ENCODE measurements around the gene EFCAB11.
"Not testable (repeated sequence)": the region's sequence is repeated elsewhere in the genome, so short reads cannot be mapped to it uniquely, and the experiment has no call there.

The EFCAB11 gene

GRCh38 chr14:89911010-89911919, 43.3 kb downstream of the EFCAB11 start:
- peak; percentile 92 for DNase-seq (ENCODE audit: low read depth, low spot score)

GRCh38 chr14:89910691-89911009, 43.9 kb downstream of the EFCAB11 start:
- no peak for DNase-seq (ENCODE audit: low read depth, low spot score)

GRCh38 chr14:89909586-89909985, 44.9 kb downstream of the EFCAB11 start:
- no peak for DNase-seq (ENCODE audit: low read depth, low spot score)

- DNase-seq (ENCODE audit: low read depth, low spot score) = no peak
Observed at GRCh38 chr14:89908712-89909450, 45.6 kb downstream of the EFCAB11 start.

GRCh38 chr14:89907655-89908054, 46.9 kb downstream of the EFCAB11 start:
- DNase-seq (ENCODE audit: low read depth, low spot score) = no peak

- no peak for DNase-seq (ENCODE audit: low read depth, low spot score)
Observed at GRCh38 chr14:89906000-89906399, 48.5 kb downstream of the EFCAB11 start.

GRCh38 chr14:89903340-89903952, 51.1 kb downstream of the EFCAB11 start:
- no peak for DNase-seq (ENCODE audit: low read depth, low spot score)

- no peak for DNase-seq (ENCODE audit: low read depth, low spot score)
Observed at GRCh38 chr14:89902881-89903280, 51.6 kb downstream of the EFCAB11 start.

GRCh38 chr14:89900802-89901201, 53.7 kb downstream of the EFCAB11 start:
- no peak for DNase-seq (ENCODE audit: low read depth, low spot score)

GRCh38 chr14:89899917-89900663, 54.4 kb downstream of the EFCAB11 start:
- peak; percentile 53 for DNase-seq (ENCODE audit: low read depth, low spot score)

- DNase-seq (ENCODE audit: low read depth, low spot score) = no peak
Observed at GRCh38 chr14:89899291-89899690, 55.2 kb downstream of the EFCAB11 start.

GRCh38 chr14:89893388-89893787, 61.1 kb downstream of the EFCAB11 start:
- not testable (repeated sequence) for DNase-seq (ENCODE audit: low read depth, low spot score)

- no peak for DNase-seq (ENCODE audit: low read depth, low spot score)
Observed at GRCh38 chr14:89892953-89893352, 61.6 kb downstream of the EFCAB11 start.

GRCh38 chr14:89891721-89892120, 62.8 kb downstream of the EFCAB11 start:
- DNase-seq (ENCODE audit: low read depth, low spot score) = not testable (repeated sequence)

GRCh38 chr14:89891055-89891454, 63.5 kb downstream of the EFCAB11 start:
- DNase-seq (ENCODE audit: low read depth, low spot score) = no peak

GRCh38 chr14:89890589-89890988, 63.9 kb downstream of the EFCAB11 start:
- DNase-seq (ENCODE audit: low read depth, low spot score) = no peak

- no peak for DNase-seq (ENCODE audit: low read depth, low spot score)
Observed at GRCh38 chr14:89889626-89890025, 64.9 kb downstream of the EFCAB11 start.

GRCh38 chr14:89884761-89885160, 69.8 kb downstream of the EFCAB11 start:
- DNase-seq (ENCODE audit: low read depth, low spot score) = no peak

- DNase-seq (ENCODE audit: low read depth, low spot score) = no peak
Observed at GRCh38 chr14:89881839-89882238, 72.7 kb downstream of the EFCAB11 start.

- not testable (repeated sequence) for DNase-seq (ENCODE audit: low read depth, low spot score)
Observed at GRCh38 chr14:89874091-89874490, 80.4 kb downstream of the EFCAB11 start.

GRCh38 chr14:89870316-89870715, 84.2 kb downstream of the EFCAB11 start:
- DNase-seq (ENCODE audit: low read depth, low spot score) = no peak

GRCh38 chr14:89869606-89870005, 84.9 kb downstream of the EFCAB11 start:
- no peak for DNase-seq (ENCODE audit: low read depth, low spot score)

All from astrocyte of the hippocampus (primary cell).